Suprapubic skin (tissue), 4 donors: ENCODE results near the gene PRKACA. TPM values are rescaled to one million over a fixed set of nuclear protein-coding genes. Genes with fewer than 3 reads are reported as not detected.

Source experiments
- DNase-seq, 2 donors: peaks; one replicate each; pipeline ENCODE4 v3.0.0-alpha.2; 2019; ENCODE audit warnings: low spot score in 2 of 2
- H3K27ac ChIP-seq: fragments of 200-600 bp; sonication (generic); one replicate; pipeline ENCODE4 v1.5.1; 2019
- H3K27me3 ChIP-seq: fragments of 200-600 bp; sonication (generic); one replicate; pipeline ENCODE4 v1.5.1; 2019
- H3K36me3 ChIP-seq: fragments of 200-600 bp; sonication (generic); one replicate; pipeline ENCODE4 v1.5.1; 2019
- H3K4me1 ChIP-seq: fragments of 200-600 bp; sonication (generic); one replicate; pipeline ENCODE4 v1.5.1; 2019
- H3K4me3 ChIP-seq: fragments of 200-600 bp; sonication (generic); one replicate; pipeline ENCODE4 v1.5.1; 2019; ENCODE audit warnings: mild to moderate bottlenecking
- H3K9me3 ChIP-seq: fragments of 200-600 bp; sonication (generic); one replicate; pipeline ENCODE4 v1.5.1; 2019
- CTCF ChIP-seq, 2 donors: fragments of 200-600 bp in 1 of 2; fragments of 450-650 bp in 1 of 2; sonication (generic) in 1 of 2; IDR thresholded peaks; one replicate each; pipeline ENCODE4 v1.5.1; 2016 to 2019; ENCODE audit warnings: antibody characterized with exemption in 2 of 2, mild to moderate bottlenecking in 1 of 2, moderate library complexity in 1 of 2
- EP300 ChIP-seq: sonication (generic); formaldehyde crosslinking; IDR thresholded peaks from one replicate; pipeline ENCODE4 v1.6.1; 2017; ENCODE audit warnings: antibody characterized with exemption
- POLR2A ChIP-seq, 2 donors: fragments of 450-650 bp; IDR thresholded peaks; one replicate each; pipeline ENCODE4 v1.6.1; 2017; ENCODE audit warnings: antibody characterized with exemption in 2 of 2, mild to moderate bottlenecking in 2 of 2, moderate library complexity in 2 of 2
- POLR2AphosphoS5 ChIP-seq, 3 donors: sonication (generic); formaldehyde crosslinking; IDR thresholded peaks; one replicate each; pipeline ENCODE4 v1.6.1; 2017; ENCODE audit warnings: antibody characterized with exemption in 3 of 3
- WGBS: methylation state at CpG from one replicate; pipeline ENCODE4 v1.1.5; 2018; 5-methylcytosine and 5-hydroxymethylcytosine counted together
- total RNA-seq, 4 donors: library from RNA; depleted of rRNA; stranded (reverse); fragments of >200 nt; gene quantifications; one replicate each; pipeline ENCODE4 v1.1.0, GENCODE V29; 2016

Gene PRKACA
- total RNA-seq, 4 donors from 2014 or later = 22.1 to 42.6 (median 31.2) TPM

- no peak overlapping the region for H3K4me3 ChIP-seq
- TF ChIP-seq POLR2AphosphoS5 (IDR thresholded peaks at IDR 0.05) (no peak), POLR2A (IDR thresholded peaks at IDR 0.05) (no peak), CTCF (IDR thresholded peaks at IDR 0.05) (no peak)
- 98% methylated on average over 38 of the region's 38 CpGs for WGBS
- no peaks in the 10 kb centered on the region for H3K9me3 ChIP-seq
- DNase-seq = no peak
- H3K27ac ChIP-seq = no peak overlapping the region
- H3K4me1 ChIP-seq = peaks cover 12% of the 10 kb centered on the region
- H3K36me3 ChIP-seq = peaks cover 44% of the 10 kb centered on the region
- H3K27me3 ChIP-seq = no peaks in the 10 kb centered on the region
These were observed 45.3 kb upstream of the PRKACA start for GRCh38 chr19:14162871-14163297.

GRCh38 chr19:14161305-14161704, 43.7 kb upstream of the PRKACA start:
- Histone ChIP-seq H3K36me3 (peaks cover 59% of the 10 kb centered on the region), H3K4me1 (no peaks in the 10 kb centered on the region), H3K9me3 (no peaks in the 10 kb centered on the region), H3K27me3 (no peaks in the 10 kb centered on the region), H3K4me3 (no peak overlapping the region), H3K27ac (no peak overlapping the region)
- no peak for TF ChIP-seq EP300
- no peak for TF ChIP-seq POLR2AphosphoS5 (IDR thresholded peaks at IDR 0.05)
- no peak for TF ChIP-seq POLR2A (IDR thresholded peaks at IDR 0.05)
- TF ChIP-seq CTCF (IDR thresholded peaks at IDR 0.05) = no peak
- DNase-seq = no peak
- 80% methylated on average over 2 of the region's 19 CpGs for WGBS

GRCh38 chr19:14160017-14160703, 42.6 kb upstream of the PRKACA start:
- H3K36me3 ChIP-seq = peaks cover 71% of the 10 kb centered on the region

GRCh38 chr19:14159059-14159458, 41.5 kb upstream of the PRKACA start:
- Histone ChIP-seq H3K9me3 (no peaks in the 10 kb centered on the region), H3K4me1 (no peaks in the 10 kb centered on the region), H3K27me3 (no peaks in the 10 kb centered on the region), H3K27ac (no peak overlapping the region), H3K36me3 (peaks cover 82% of the 10 kb centered on the region), H3K4me3 (no peak overlapping the region)
- DNase-seq = no peak
- 81% methylated on average over 9 of the region's 12 CpGs for WGBS
- TF ChIP-seq POLR2AphosphoS5 (IDR thresholded peaks at IDR 0.05) (no peak), CTCF (IDR thresholded peaks at IDR 0.05) (no peak), EP300 (no peak), POLR2A (IDR thresholded peaks at IDR 0.05) (no peak)

More at GRCh38 chr19:14160017-14160703, 42.6 kb upstream of the PRKACA start:
- H3K27me3 ChIP-seq = no peaks in the 10 kb centered on the region
- H3K27ac ChIP-seq = no peak overlapping the region
- no peaks in the 10 kb centered on the region for H3K4me1 ChIP-seq
- WGBS = 87% methylated on average over 13 of the region's 25 CpGs
- TF ChIP-seq EP300 = no peak
- TF ChIP-seq CTCF (IDR thresholded peaks at IDR 0.05) = no peak
- TF ChIP-seq POLR2A (IDR thresholded peaks at IDR 0.05) = no peak
- TF ChIP-seq POLR2AphosphoS5 (IDR thresholded peaks at IDR 0.05) = no peak
- H3K4me3 ChIP-seq = no peak overlapping the region
- no peak for DNase-seq
- no peaks in the 10 kb centered on the region for H3K9me3 ChIP-seq

GRCh38 chr19:14158276-14159023, 40.9 kb upstream of the PRKACA start:
- no peaks in the 10 kb centered on the region for H3K9me3 ChIP-seq
- no peaks in the 10 kb centered on the region for H3K27me3 ChIP-seq
- no peak overlapping the region for H3K4me3 ChIP-seq
- TF ChIP-seq POLR2AphosphoS5 (IDR thresholded peaks at IDR 0.05) (no peak), CTCF (IDR thresholded peaks at IDR 0.05) (no peak), POLR2A (IDR thresholded peaks at IDR 0.05) (no peak), EP300 (no peak)
- WGBS = 91% methylated on average over 8 of the region's 16 CpGs
- peaks cover 82% of the 10 kb centered on the region for H3K36me3 ChIP-seq
- H3K4me1 ChIP-seq = no peaks in the 10 kb centered on the region
- DNase-seq = no peak
- no peak overlapping the region for H3K27ac ChIP-seq
